ENCODE measurements around the gene INKA1. TPM values are rescaled to one million over a fixed set of nuclear protein-coding genes. Genes with fewer than 3 reads are reported as not detected.

Gene INKA1
- polyA plus RNA-seq, 1 donor (not counting 4 experiments of a cell fraction or from before 2014, with no cell fraction given), result 10.1 TPM

- no peaks in the 10 kb centered on the region for H3K9me1 ChIP-seq (ENCODE audit: control insufficient read depth, extremely low read depth, insufficient read depth, low read length)
- dilution Hi-C loops (cut with MboI; ENCODE audit: extremely low pct_ligation_motif_present, low sequenced_read_pairs), result no loop called here
- no peaks in the 10 kb centered on the region for H4K20me1 ChIP-seq (ENCODE audit: control insufficient read depth, extremely low read depth, insufficient read depth, low read length)
- H3K9me3 ChIP-seq (ENCODE audit: control insufficient read depth, low read depth, low read length), result no peaks in the 10 kb centered on the region
- no peak overlapping the region for H3K27ac ChIP-seq (ENCODE audit: control insufficient read depth, insufficient read depth, low read length)
- no peaks in the 10 kb centered on the region for H3K4me1 ChIP-seq (ENCODE audit: control insufficient read depth, extremely low read depth, insufficient read depth, low read length)
- FAIRE-seq, result no peak
- no peaks in the 10 kb centered on the region for H3K79me2 ChIP-seq (ENCODE audit: control insufficient read depth, insufficient read depth, low read length)
- peaks cover 5% of the 10 kb centered on the region for H3K27me3 ChIP-seq (ENCODE audit: control insufficient read depth, extremely low read depth, insufficient read depth, low read length)
- no peak overlapping the region for H2AFZ ChIP-seq (ENCODE audit: control insufficient read depth, low read length)
- no peak overlapping the region for H3K4me2 ChIP-seq (ENCODE audit: control insufficient read depth, extremely low read depth, insufficient read depth, low read depth, low read length)
- no peak for TF ChIP-seq EZH2 (IDR thresholded peaks at IDR 0.05; ENCODE audit: low read length)
- no peak for TF ChIP-seq CTCF (optimal IDR thresholded peaks at IDR 0.05 in 1 of 3, IDR thresholded peaks at IDR 0.05 in 1 of 3, conservative IDR thresholded peaks at IDR 0.05 in 1 of 3; ENCODE audit: extremely low read depth in 1 of 3, insufficient read depth in 2 of 3, low read length in 3 of 3)
- no peaks in the 10 kb centered on the region for H3K36me3 ChIP-seq (ENCODE audit: control insufficient read depth in 2 of 2, extremely low read depth in 1 of 2, insufficient read depth in 2 of 2, low read length in 2 of 2)
- H3K9ac ChIP-seq (ENCODE audit: control insufficient read depth, extremely low read depth, insufficient read depth, low read length), result no peak overlapping the region
- DNase-seq (ENCODE audit: low read depth, low spot score), result no peak
- no peak overlapping the region for H3K4me3 ChIP-seq (ENCODE audit: control insufficient read depth in 2 of 3, extremely low read depth in 1 of 3, insufficient read depth in 2 of 3, low read depth in 1 of 3, low read length in 3 of 3)
These were observed 9.5 kb upstream of the INKA1 start for GRCh38 chr3:49793486-49794085.

DNA sequence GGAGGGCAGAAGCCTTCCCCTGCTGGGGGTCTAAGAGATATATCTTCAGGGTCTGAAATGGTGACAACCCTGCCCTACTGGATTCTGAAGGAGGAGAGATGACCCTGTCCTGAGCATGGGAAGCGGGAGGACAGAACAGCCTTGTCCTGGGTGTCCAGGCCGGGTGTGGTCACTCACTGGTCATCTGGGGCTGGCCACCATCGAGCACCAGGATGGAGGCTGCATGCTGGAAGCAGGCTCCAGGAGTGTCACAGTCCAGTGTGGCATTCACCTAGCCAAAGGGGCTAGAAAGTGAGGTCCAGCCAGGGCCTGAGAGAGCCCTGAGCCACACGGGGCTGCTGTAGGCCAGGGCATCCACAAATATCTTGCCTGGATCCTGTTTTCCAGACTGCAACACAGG lies 8.6 kb upstream of the INKA1 start:
- H2AFZ ChIP-seq (ENCODE audit: control insufficient read depth, low read length), result no peak overlapping the region
- dilution Hi-C loops (cut with MboI; ENCODE audit: extremely low pct_ligation_motif_present, low sequenced_read_pairs), result no loop called here
- no peak overlapping the region for H3K4me3 ChIP-seq (ENCODE audit: control insufficient read depth in 2 of 3, extremely low read depth in 1 of 3, insufficient read depth in 2 of 3, low read depth in 1 of 3, low read length in 3 of 3)
- no peak overlapping the region for H3K4me2 ChIP-seq (ENCODE audit: control insufficient read depth, extremely low read depth, insufficient read depth, low read depth, low read length)
- H3K36me3 ChIP-seq (ENCODE audit: control insufficient read depth in 2 of 2, extremely low read depth in 1 of 2, insufficient read depth in 2 of 2, low read length in 2 of 2), result no peaks in the 10 kb centered on the region
- no peak for DNase-seq (ENCODE audit: low read depth, low spot score)
- H3K9me1 ChIP-seq (ENCODE audit: control insufficient read depth, extremely low read depth, insufficient read depth, low read length), result no peaks in the 10 kb centered on the region
- no peak for TF ChIP-seq CTCF (optimal IDR thresholded peaks at IDR 0.05 in 1 of 3, IDR thresholded peaks at IDR 0.05 in 1 of 3, conservative IDR thresholded peaks at IDR 0.05 in 1 of 3; ENCODE audit: extremely low read depth in 1 of 3, insufficient read depth in 2 of 3, low read length in 3 of 3)
- no peak for TF ChIP-seq EZH2 (IDR thresholded peaks at IDR 0.05; ENCODE audit: low read length)
- FAIRE-seq, result no peak
- no peak overlapping the region for H3K9ac ChIP-seq (ENCODE audit: control insufficient read depth, extremely low read depth, insufficient read depth, low read length)
- H3K27me3 ChIP-seq (ENCODE audit: control insufficient read depth, extremely low read depth, insufficient read depth, low read length), result peaks cover 5% of the 10 kb centered on the region
- no peak overlapping the region for H3K27ac ChIP-seq (ENCODE audit: control insufficient read depth, insufficient read depth, low read length)
- no peaks in the 10 kb centered on the region for H3K79me2 ChIP-seq (ENCODE audit: control insufficient read depth, insufficient read depth, low read length)
- no peaks in the 10 kb centered on the region for H3K9me3 ChIP-seq (ENCODE audit: control insufficient read depth, low read depth, low read length)
- H3K4me1 ChIP-seq (ENCODE audit: control insufficient read depth, extremely low read depth, insufficient read depth, low read length), result peaks cover 2% of the 10 kb centered on the region
- no peaks in the 10 kb centered on the region for H4K20me1 ChIP-seq (ENCODE audit: control insufficient read depth, extremely low read depth, insufficient read depth, low read length)
